Suprapubic skin (tissue), 4 donors: ENCODE results near the gene GLIS1. TPM values are rescaled to one million over a fixed set of nuclear protein-coding genes. Genes with fewer than 3 reads are reported as not detected.

Experiments
- DNase-seq, 2 donors: peaks; one replicate each; pipeline ENCODE4 v3.0.0-alpha.2; 2019; ENCODE audit warnings: low spot score in 2 of 2
- H3K27ac ChIP-seq: fragments of 200-600 bp; sonication (generic); one replicate; pipeline ENCODE4 v1.5.1; 2019
- H3K27me3 ChIP-seq: fragments of 200-600 bp; sonication (generic); one replicate; pipeline ENCODE4 v1.5.1; 2019
- H3K36me3 ChIP-seq: fragments of 200-600 bp; sonication (generic); one replicate; pipeline ENCODE4 v1.5.1; 2019
- H3K4me1 ChIP-seq: fragments of 200-600 bp; sonication (generic); one replicate; pipeline ENCODE4 v1.5.1; 2019
- H3K4me3 ChIP-seq: fragments of 200-600 bp; sonication (generic); one replicate; pipeline ENCODE4 v1.5.1; 2019; ENCODE audit warnings: mild to moderate bottlenecking
- H3K9me3 ChIP-seq: fragments of 200-600 bp; sonication (generic); one replicate; pipeline ENCODE4 v1.5.1; 2019
- CTCF ChIP-seq, 2 donors: fragments of 200-600 bp in 1 of 2; fragments of 450-650 bp in 1 of 2; sonication (generic) in 1 of 2; IDR thresholded peaks; one replicate each; pipeline ENCODE4 v1.5.1; 2016 to 2019; ENCODE audit warnings: antibody characterized with exemption in 2 of 2, mild to moderate bottlenecking in 1 of 2, moderate library complexity in 1 of 2
- EP300 ChIP-seq: sonication (generic); formaldehyde crosslinking; IDR thresholded peaks from one replicate; pipeline ENCODE4 v1.6.1; 2017; ENCODE audit warnings: antibody characterized with exemption
- POLR2A ChIP-seq, 2 donors: fragments of 450-650 bp; IDR thresholded peaks; one replicate each; pipeline ENCODE4 v1.6.1; 2017; ENCODE audit warnings: antibody characterized with exemption in 2 of 2, mild to moderate bottlenecking in 2 of 2, moderate library complexity in 2 of 2
- POLR2AphosphoS5 ChIP-seq, 3 donors: sonication (generic); formaldehyde crosslinking; IDR thresholded peaks; one replicate each; pipeline ENCODE4 v1.6.1; 2017; ENCODE audit warnings: antibody characterized with exemption in 3 of 3
- WGBS: methylation state at CpG from one replicate; pipeline ENCODE4 v1.1.5; 2018; 5-methylcytosine and 5-hydroxymethylcytosine counted together
- total RNA-seq, 4 donors: library from RNA; depleted of rRNA; stranded (reverse); fragments of >200 nt; gene quantifications; one replicate each; pipeline ENCODE4 v1.1.0, GENCODE V29; 2016

The GLIS1 gene
- total RNA-seq, 4 donors from 2014 or later, result 0.34 to 1.5 (median 0.59) TPM

GRCh38 chr1:53585565-53585964 lies 153.4 kb downstream of the GLIS1 start:
- Histone ChIP-seq H3K27ac (no peak overlapping the region), H3K4me3 (no peak overlapping the region), H3K9me3 (no peaks in the 10 kb centered on the region), H3K36me3 (no peaks in the 10 kb centered on the region), H3K27me3 (no peaks in the 10 kb centered on the region), H3K4me1 (no peaks in the 10 kb centered on the region)
- WGBS, result 71% methylated on average over 1 of the region's 1 CpG
- TF ChIP-seq CTCF (IDR thresholded peaks at IDR 0.05) (no peak), POLR2AphosphoS5 (IDR thresholded peaks at IDR 0.05) (no peak), EP300 (no peak), POLR2A (IDR thresholded peaks at IDR 0.05) (no peak)
- peak; percentile 15 to 40 for DNase-seq

GRCh38 chr1:53585129-53585528 lies 153.8 kb downstream of the GLIS1 start:
- Histone ChIP-seq H3K4me1 (no peaks in the 10 kb centered on the region), H3K36me3 (no peaks in the 10 kb centered on the region), H3K9me3 (no peaks in the 10 kb centered on the region), H3K27ac (no peak overlapping the region), H3K27me3 (no peaks in the 10 kb centered on the region), H3K4me3 (no peak overlapping the region)
- no peak for TF ChIP-seq POLR2AphosphoS5 (IDR thresholded peaks at IDR 0.05)
- TF ChIP-seq POLR2A (IDR thresholded peaks at IDR 0.05), result no peak
- WGBS, result 84% methylated on average over 5 of the region's 5 CpGs
- DNase-seq, result peak; percentile 2 to 32

- H3K27me3 ChIP-seq, result no peaks in the 10 kb centered on the region
- TF ChIP-seq POLR2A (IDR thresholded peaks at IDR 0.05) (no peak), CTCF (IDR thresholded peaks at IDR 0.05) (no peak), POLR2AphosphoS5 (IDR thresholded peaks at IDR 0.05) (no peak), EP300 (no peak)
- no peaks in the 10 kb centered on the region for H3K9me3 ChIP-seq
- no peak for DNase-seq
- H3K27ac ChIP-seq, result no peak overlapping the region
- H3K4me1 ChIP-seq, result no peaks in the 10 kb centered on the region
- no peak overlapping the region for H3K4me3 ChIP-seq
- WGBS, result 75% methylated on average over 2 of the region's 2 CpGs
- H3K36me3 ChIP-seq, result no peaks in the 10 kb centered on the region
Measured at GRCh38 chr1:53584777-53585107, 154.2 kb downstream of the GLIS1 start.

- peak; percentile 43 to 48 for DNase-seq
- Histone ChIP-seq H3K4me1 (no peaks in the 10 kb centered on the region), H3K9me3 (no peaks in the 10 kb centered on the region), H3K27me3 (no peaks in the 10 kb centered on the region), H3K4me3 (no peak overlapping the region), H3K27ac (no peak overlapping the region), H3K36me3 (no peaks in the 10 kb centered on the region)
- WGBS, result 84% methylated on average over 7 of the region's 11 CpGs
- TF ChIP-seq POLR2A (IDR thresholded peaks at IDR 0.05), result no peak
- TF ChIP-seq CTCF (IDR thresholded peaks at IDR 0.05), result no peak
- no peak for TF ChIP-seq EP300
- TF ChIP-seq POLR2AphosphoS5 (IDR thresholded peaks at IDR 0.05), result no peak
Measured at GRCh38 chr1:53583868-53584776, 154.8 kb downstream of the GLIS1 start.

- TF ChIP-seq POLR2A (IDR thresholded peaks at IDR 0.05) (no peak), EP300 (no peak), POLR2AphosphoS5 (IDR thresholded peaks at IDR 0.05) (no peak), CTCF (IDR thresholded peaks at IDR 0.05) (no peak)
- 78% methylated on average over 10 of the region's 13 CpGs for WGBS
- Histone ChIP-seq H3K36me3 (no peaks in the 10 kb centered on the region), H3K4me3 (no peak overlapping the region), H3K4me1 (no peaks in the 10 kb centered on the region), H3K27me3 (no peaks in the 10 kb centered on the region), H3K9me3 (no peaks in the 10 kb centered on the region), H3K27ac (no peak overlapping the region)
- DNase-seq, result peak; percentile 56 to 74
Measured at GRCh38 chr1:53583021-53583867, 155.7 kb downstream of the GLIS1 start.
